ENCODE measurements around the gene CDCP2.
"Not testable (repeated sequence)": the region's sequence is repeated elsewhere in the genome, so short reads cannot be mapped to it uniquely, and the experiment has no call there.

DNA sequence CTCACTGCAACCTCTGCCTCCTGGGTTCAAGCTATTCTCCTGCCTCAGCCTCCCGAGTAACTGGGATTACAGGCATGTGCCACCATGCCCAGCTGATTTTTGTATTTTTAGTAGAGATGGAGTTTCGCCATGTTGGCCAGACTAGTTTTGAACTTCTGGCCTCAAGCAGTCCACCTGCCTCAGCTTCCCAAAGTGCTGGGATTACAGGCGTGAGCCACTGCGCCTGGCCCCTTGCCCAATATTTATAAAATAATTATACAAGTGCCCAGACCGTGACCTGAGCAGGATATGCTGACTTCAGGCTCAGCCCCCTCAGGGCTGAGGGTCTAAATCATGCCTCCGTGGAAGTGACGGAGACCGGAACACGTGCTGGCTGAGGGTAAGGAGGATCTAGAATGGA lies 48.2 kb downstream of the CDCP2 start:
- TF ChIP-seq POLR2A (IDR thresholded peaks at IDR 0.05) = not testable (repeated sequence)
- TF ChIP-seq, protein P1, sequence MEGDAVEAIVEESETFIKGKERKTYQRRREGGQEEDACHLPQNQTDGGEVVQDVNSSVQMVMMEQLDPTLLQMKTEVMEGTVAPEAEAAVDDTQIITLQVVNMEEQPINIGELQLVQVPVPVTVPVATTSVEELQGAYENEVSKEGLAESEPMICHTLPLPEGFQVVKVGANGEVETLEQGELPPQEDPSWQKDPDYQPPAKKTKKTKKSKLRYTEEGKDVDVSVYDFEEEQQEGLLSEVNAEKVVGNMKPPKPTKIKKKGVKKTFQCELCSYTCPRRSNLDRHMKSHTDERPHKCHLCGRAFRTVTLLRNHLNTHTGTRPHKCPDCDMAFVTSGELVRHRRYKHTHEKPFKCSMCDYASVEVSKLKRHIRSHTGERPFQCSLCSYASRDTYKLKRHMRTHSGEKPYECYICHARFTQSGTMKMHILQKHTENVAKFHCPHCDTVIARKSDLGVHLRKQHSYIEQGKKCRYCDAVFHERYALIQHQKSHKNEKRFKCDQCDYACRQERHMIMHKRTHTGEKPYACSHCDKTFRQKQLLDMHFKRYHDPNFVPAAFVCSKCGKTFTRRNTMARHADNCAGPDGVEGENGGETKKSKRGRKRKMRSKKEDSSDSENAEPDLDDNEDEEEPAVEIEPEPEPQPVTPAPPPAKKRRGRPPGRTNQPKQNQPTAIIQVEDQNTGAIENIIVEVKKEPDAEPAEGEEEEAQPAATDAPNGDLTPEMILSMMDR (IDR thresholded peaks at IDR 0.05) = not testable (repeated sequence)

Data from thyroid gland (tissue), 4 donors.